Glutamatergic neuron (in vitro differentiated cells): ENCODE results near the gene SPX. TPM values are rescaled to one million over a fixed set of nuclear protein-coding genes. Genes with fewer than 3 reads are reported as not detected.

ENCODE experiments used
- DNase-seq: peaks from one replicate; pipeline ENCODE4 v3.0.0; 2022
- H3K27ac Mint-ChIP-seq: one replicate; pipeline ENCODE4 v1.8.0; 2020; ENCODE audit warnings: mild to moderate bottlenecking, mixed read lengths, inconsistent platforms; ENCODE audit not compliant: unreplicated experiment
- H3K27me3 Mint-ChIP-seq: one replicate; pipeline ENCODE4 v1.8.0; 2020; ENCODE audit warnings: mild to moderate bottlenecking, moderate library complexity, mixed read lengths, inconsistent platforms; ENCODE audit not compliant: unreplicated experiment
- H3K36me3 Mint-ChIP-seq: one replicate; pipeline ENCODE4 v1.8.0; 2020; ENCODE audit warnings: mild to moderate bottlenecking, mixed read lengths, inconsistent platforms; ENCODE audit not compliant: unreplicated experiment
- H3K4me1 Mint-ChIP-seq: one replicate; pipeline ENCODE4 v1.8.0; 2020; ENCODE audit warnings: mild to moderate bottlenecking, low read depth, mixed read lengths, inconsistent platforms; ENCODE audit not compliant: unreplicated experiment
- H3K4me3 Mint-ChIP-seq: one replicate; pipeline ENCODE4 v1.8.0; 2020; ENCODE audit warnings: mild to moderate bottlenecking, mixed read lengths, inconsistent platforms; ENCODE audit not compliant: unreplicated experiment
- H3K9me3 Mint-ChIP-seq: one replicate; pipeline ENCODE4 v1.8.0; 2020; ENCODE audit warnings: mild to moderate bottlenecking, moderate library complexity, mixed read lengths, inconsistent platforms; ENCODE audit not compliant: unreplicated experiment
- CTCF ChIP-seq: fragments of 200-600 bp; sonication (generic); IDR thresholded peaks from one replicate; pipeline ENCODE4 v1.5.0; 2021; ENCODE audit not compliant: partially characterized antibody, unreplicated experiment
- total RNA-seq: library from RNA; stranded (reverse); fragmentation: NEBNext Ultra II Directional; extraction: Animal tissue kit (Norgen Biotek cat#: 25700); gene quantifications from one replicate; pipeline ENCODE4 v1.2.1, GENCODE V29; 2021; ENCODE audit not compliant: unreplicated experiment

Gene SPX
- total RNA-seq, 1 donor from 2014 or later = not detected

DNA sequence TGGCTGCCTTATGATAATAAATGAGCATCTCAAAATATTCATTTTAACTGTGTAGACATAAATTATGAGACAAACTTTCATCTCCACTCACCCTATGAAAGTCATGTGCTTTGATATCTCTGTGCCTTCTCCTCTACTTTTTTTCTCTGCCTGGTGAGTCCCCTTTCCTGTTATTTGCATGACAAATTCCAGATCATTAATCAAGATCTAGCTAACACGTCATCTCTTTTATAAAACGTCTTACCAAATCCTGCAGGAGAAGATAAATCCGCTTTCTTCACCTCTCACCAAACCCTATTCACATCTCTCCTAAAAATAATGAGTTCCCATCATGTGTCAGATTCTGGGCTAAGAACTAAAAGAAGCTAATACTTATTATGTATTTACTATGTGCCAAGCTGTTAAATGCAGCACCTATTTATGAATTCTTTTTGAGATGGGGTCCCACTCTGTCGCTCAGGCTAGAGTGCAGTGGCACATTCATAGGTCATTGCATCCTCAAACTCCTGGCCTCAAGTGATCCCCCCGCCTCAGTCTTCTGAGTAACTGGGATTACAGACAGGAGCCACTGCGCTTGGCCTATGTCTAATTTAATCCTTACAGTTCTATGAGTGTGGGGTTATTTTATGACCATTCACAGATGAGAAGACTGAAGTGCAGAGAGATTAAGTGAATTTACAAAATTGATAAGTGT, 26.7 kb downstream of the SPX start:
- no peak for DNase-seq
- Mint-ChIP-seq H3K4me3 (no peak overlapping the region), H3K27ac (no peak overlapping the region), H3K4me1 (no peaks in the 10 kb centered on the region), H3K27me3 (peaks cover 3% of the 10 kb centered on the region), H3K36me3 (no peaks in the 10 kb centered on the region), H3K9me3 (no peaks in the 10 kb centered on the region)
- no peak for TF ChIP-seq CTCF

- peaks cover 3% of the 10 kb centered on the region for H3K27me3 Mint-ChIP-seq
- no peak for DNase-seq
- no peak for TF ChIP-seq CTCF
- no peaks in the 10 kb centered on the region for H3K36me3 Mint-ChIP-seq
- H3K9me3 Mint-ChIP-seq = no peaks in the 10 kb centered on the region
- no peak overlapping the region for H3K27ac Mint-ChIP-seq
- H3K4me3 Mint-ChIP-seq = no peak overlapping the region
- H3K4me1 Mint-ChIP-seq = no peaks in the 10 kb centered on the region
Measured at GRCh38 chr12:21553329-21553675, 27.2 kb downstream of the SPX start.

DNA sequence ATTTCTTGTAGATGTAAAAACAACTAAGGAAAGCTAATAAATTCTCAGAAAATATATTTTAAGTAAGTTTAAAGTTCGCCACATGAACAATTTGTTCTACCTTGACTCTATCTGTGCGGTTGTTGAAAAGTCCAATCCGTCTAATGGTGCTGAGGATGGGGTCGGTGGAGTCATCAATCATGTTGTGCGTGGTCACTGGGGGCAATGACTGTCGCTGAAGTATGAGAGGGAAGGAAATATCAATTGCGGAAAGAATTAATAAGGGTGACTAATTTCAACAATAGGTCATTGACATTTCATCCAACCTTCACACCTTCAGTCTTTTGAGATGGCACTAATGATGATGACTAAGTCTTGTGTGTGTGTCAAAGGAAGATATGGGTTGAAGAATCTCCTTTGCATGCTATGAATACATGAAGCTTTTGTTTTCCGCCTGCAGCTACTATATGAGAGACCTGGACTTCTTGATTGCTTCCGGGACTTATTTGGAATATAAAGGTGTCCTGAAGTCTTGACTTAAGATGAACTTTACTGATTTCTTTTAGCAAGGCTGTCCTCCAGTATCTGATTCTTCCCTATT, 32.1 kb downstream of the SPX start:
- no peaks in the 10 kb centered on the region for H3K36me3 Mint-ChIP-seq
- DNase-seq = no peak
- no peak for TF ChIP-seq CTCF
- H3K27ac Mint-ChIP-seq = no peak overlapping the region
- H3K4me1 Mint-ChIP-seq = no peaks in the 10 kb centered on the region
- H3K4me3 Mint-ChIP-seq = no peak overlapping the region
- no peaks in the 10 kb centered on the region for H3K27me3 Mint-ChIP-seq
- H3K9me3 Mint-ChIP-seq = no peaks in the 10 kb centered on the region

- Mint-ChIP-seq H3K9me3 (no peaks in the 10 kb centered on the region), H3K36me3 (no peaks in the 10 kb centered on the region), H3K27ac (no peak overlapping the region), H3K27me3 (no peaks in the 10 kb centered on the region), H3K4me3 (no peak overlapping the region), H3K4me1 (no peaks in the 10 kb centered on the region)
- no peak for TF ChIP-seq CTCF
- DNase-seq = no peak
Measured at GRCh38 chr12:21559855-21560569, 33.9 kb downstream of the SPX start.

DNA sequence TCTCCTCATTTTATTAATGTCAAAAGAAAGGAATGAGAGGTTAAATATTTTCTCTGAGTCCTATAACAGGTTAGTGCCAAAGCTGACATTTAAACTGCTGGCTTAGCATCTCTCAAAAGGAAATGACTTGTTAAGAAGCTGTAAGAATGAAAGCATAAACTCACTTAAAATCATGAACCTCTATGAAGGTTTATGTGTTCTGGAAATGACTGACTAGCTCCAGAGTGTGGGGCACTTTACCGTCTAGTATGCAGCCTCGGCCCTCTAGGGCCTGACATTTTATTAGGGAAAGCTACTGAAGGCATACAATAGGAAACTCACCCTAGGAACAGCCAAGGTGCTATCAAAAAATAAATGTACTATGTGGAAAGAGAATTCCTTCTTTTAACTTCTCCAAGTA, 35.1 kb downstream of the SPX start:
- no peak overlapping the region for H3K4me3 Mint-ChIP-seq
- no peak for TF ChIP-seq CTCF
- no peaks in the 10 kb centered on the region for H3K9me3 Mint-ChIP-seq

More for the DNA sequence above, 35.1 kb downstream of the SPX start:
- H3K27ac Mint-ChIP-seq = no peak overlapping the region
- no peaks in the 10 kb centered on the region for H3K27me3 Mint-ChIP-seq
- no peaks in the 10 kb centered on the region for H3K4me1 Mint-ChIP-seq
- no peak for DNase-seq
- H3K36me3 Mint-ChIP-seq = no peaks in the 10 kb centered on the region
